GM21390 (cell line): ENCODE measurements around the gene SRRM1.
"Not testable (repeated sequence)": the region's sequence is repeated elsewhere in the genome, so short reads cannot be mapped to it uniquely, and the experiment has no call there.

ENCODE experiments used
- ATAC-seq: cut with Tn5 transposase; IDR thresholded peaks from one replicate; pipeline ENCODE4 v1.9.1; 2021; ENCODE audit not compliant: unreplicated experiment

The SRRM1 gene

GRCh38 chr1:24641646-24642151, 1.4 kb upstream of the SRRM1 start:
- ATAC-seq: no peak

GRCh38 chr1:24643363-24644099, 429 bp downstream of the SRRM1 start:
- no peak for ATAC-seq

- ATAC-seq: no peak
Measured at GRCh38 chr1:24644100-24644384, 940 bp downstream of the SRRM1 start.

DNA sequence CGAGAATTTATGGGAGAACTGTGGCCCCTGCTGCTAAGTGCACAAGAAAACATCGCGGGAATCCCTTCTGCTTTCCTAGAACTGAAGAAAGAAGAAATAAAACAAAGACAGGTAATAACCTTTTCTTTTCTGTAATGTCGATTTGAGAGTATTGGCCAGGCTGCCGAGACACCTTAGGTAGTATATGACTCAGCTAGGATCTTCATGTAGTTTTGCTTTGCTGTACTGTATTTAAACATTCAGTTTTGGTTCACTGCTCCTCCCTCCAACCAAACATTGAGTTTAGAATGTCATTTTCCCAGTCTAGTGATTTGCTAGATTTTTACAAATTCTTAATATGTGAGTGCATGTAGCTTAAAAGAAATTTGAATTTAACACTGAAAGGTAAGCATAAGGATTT, 5.8 kb downstream of the SRRM1 start:
- ATAC-seq: no peak

- ATAC-seq: no peak
Measured at GRCh38 chr1:24652382-24652781, 9.3 kb downstream of the SRRM1 start.

GRCh38 chr1:24654010-24654409, 10.9 kb downstream of the SRRM1 start:
- no peak for ATAC-seq

- ATAC-seq: no peak
Measured at GRCh38 chr1:24656046-24656445, 12.9 kb downstream of the SRRM1 start.

DNA sequence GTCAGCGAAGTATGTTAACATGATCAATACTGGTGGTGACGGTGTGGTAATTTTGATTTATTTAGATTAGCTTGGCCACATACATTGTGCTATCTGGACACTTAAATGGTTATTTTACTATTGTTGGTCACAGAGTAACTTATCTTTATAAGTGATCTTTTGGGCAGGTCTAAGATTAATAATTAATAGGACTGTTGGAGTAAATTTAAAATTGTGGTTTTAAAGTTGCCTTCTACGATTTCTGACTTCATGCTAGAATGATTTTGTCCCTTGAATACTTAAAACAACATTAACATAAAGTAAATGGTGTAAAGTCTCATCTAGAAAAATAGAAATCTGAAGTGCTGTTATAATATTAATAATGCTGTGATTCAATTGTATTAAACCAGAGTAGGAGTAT, 14.7 kb downstream of the SRRM1 start:
- no peak for ATAC-seq

DNA sequence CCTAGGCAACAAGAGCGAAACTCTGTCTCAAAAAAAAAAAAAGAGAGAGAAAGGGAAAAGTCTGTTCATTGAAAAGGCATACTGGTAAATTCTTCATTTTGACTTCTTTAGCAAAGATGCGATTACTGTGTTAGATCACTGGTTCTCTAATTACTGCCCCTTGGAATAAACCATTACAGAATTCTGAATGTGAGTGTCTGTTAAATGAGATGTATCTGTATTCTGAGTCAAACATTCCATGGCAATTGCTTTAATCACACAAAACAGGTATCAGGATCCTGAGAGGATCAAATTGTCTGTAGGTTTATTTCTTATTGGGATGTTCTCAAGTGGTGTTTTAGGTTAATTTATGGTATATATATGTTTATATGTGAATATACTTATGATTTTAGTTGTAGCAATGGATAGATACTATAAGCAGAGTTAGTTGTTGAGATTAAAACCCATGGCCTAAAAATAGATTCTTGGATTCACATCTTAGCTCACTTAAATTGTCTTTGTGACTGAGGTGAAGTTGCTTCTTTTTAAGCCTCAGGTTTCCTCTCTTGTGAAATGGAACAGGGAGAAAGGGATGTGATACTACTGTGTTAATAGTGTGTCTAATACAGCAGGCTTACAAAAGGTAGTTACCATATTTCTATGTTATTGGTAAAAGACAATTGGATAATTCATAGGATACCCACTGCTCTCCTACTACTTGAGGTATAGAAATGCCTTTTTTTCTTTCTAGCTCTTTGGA, 16.2 kb downstream of the SRRM1 start:
- no peak for ATAC-seq

DNA sequence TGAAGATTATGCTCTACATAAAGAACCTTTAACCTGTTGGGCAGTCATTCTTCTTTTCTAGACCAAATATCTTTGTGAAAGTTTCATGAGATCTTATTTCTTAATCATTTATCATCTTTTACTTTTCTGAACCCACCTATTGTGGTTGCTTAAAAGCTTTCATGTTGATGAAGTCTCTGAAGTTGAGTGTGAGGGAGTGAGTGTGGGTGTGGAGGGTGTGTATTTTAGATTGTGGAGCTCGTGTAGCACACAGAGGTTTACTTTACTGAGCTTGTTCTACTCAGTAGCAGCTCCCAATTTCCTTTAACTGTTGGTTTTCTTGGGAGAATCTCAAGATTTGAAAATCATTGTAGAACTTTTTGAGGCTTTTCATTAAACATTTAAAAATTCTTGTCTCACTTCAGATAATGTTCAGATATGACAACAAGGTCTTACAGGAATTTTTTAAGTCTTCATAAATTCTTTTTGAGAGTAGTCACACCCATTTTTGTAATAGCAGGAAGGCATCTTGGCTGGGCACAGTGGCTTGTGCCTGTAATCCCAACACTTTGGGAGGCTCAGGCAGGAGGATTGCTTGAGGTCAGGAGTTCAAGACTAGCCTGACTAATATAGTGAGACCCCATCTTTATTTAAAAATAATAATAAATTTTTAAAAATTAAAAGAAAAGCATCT, 17.0 kb downstream of the SRRM1 start:
- no peak for ATAC-seq

GRCh38 chr1:24664507-24665033, 21.5 kb downstream of the SRRM1 start:
- no peak for ATAC-seq

GRCh38 chr1:24666794-24667193, 23.7 kb downstream of the SRRM1 start:
- ATAC-seq: no peak

DNA sequence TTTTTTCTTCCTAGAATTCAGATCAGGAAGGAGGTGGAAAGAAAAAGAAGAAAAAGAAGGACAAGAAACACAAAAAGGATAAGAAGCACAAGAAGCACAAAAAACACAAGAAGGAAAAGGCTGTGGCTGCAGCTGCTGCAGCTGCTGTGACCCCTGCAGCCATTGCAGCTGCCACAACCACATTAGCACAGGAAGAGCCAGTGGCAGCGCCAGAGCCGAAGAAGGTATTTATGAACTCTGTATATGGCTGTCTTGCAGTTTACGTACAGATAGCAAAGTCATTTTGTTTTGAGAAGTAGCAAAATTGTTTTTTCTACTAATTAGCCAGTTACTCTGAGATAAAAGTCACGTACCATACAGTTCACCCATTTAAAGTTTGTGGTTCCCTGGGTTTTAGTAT, 28.3 kb downstream of the SRRM1 start:
- not testable (repeated sequence) for ATAC-seq

DNA sequence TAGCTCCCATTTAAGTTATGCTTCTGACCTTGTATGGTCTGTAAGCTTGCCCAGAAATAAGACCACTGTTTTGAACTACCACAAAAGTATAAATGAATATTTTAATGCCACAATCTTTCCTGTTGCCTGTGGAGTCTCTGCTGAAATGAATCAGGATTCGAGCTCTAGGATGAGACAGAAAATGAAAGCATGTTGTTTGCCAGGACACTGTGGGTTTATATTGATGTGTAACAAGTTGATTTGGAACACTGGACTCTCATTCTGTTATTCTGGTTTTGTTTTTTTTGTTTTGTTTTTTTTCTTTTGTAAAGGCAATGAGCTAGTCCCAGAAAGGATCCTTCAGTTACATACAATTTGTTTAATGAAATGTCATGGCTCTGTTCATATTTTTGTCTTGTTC, 29.6 kb downstream of the SRRM1 start:
- not testable (repeated sequence) for ATAC-seq

- no peak for ATAC-seq
Measured at GRCh38 chr1:24673341-24673740, 30.2 kb downstream of the SRRM1 start.

GRCh38 chr1:24678421-24678820, 35.3 kb downstream of the SRRM1 start:
- not testable (repeated sequence) for ATAC-seq

GRCh38 chr1:24679725-24680124, 36.6 kb downstream of the SRRM1 start:
- ATAC-seq: no peak

GRCh38 chr1:24683713-24684162, 40.6 kb downstream of the SRRM1 start:
- no peak for ATAC-seq

DNA sequence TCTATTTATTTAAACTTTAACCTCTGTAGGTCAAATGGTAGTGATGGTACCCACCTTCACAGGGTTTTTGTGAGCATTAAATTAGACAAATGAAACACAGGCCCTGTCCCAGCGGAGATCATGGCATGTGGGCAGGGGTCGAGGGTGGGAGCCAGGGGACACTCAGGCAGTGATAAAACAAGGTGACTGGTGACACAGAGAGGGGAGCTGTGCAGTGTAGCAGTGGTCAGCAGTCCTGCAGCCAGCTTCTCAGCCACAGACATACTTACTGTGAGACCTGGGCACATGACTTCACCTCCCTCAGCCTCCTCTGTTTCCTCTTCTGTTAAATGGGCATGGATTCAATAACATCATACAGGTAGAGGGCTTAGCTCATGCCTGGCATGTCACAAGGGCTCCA, 44.9 kb downstream of the SRRM1 start:
- no peak for ATAC-seq

- peak; percentile 51 for ATAC-seq
Measured at GRCh38 chr1:24688621-24689195, 45.6 kb downstream of the SRRM1 start.

DNA sequence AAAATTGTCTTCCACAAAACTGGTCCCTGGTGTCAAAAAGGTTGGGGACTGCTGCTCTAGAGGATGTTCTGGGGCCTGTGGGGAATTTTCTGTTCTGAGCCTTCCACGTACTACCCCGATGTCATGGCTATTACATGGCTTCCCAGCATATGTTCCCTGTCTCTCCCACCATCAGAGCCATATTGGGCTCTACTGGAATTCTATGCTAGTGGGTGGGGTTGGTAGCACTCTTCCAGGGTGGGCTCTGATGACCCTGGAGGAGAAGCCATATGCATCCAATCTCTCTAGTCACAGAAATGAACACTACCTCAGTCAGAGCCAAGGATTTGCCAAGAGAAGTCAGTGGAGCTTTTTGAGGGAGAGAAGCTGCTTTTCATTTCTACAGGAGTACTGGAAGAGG, 47.9 kb downstream of the SRRM1 start:
- ATAC-seq: no peak
